ENCODE measurements around the gene NT5C1B.

GRCh38 chr2:18558458-18558857 is 30.9 kb downstream of the NT5C1B start:
- TF ChIP-seq SNAI2 (CRISPR knock-in tag; IDR thresholded peaks at IDR 0.05) (no peak), PATZ1 (CRISPR knock-in tag; IDR thresholded peaks at IDR 0.05; ENCODE audit: borderline replicate concordance) (no peak), ZNF565 (CRISPR knock-in tag; conservative IDR thresholded peaks at IDR 0.05; ENCODE audit: low read depth) (no peak), ZFP30 (CRISPR knock-in tag; IDR thresholded peaks at IDR 0.05) (no peak), ESRRG (CRISPR knock-in tag; IDR thresholded peaks at IDR 0.05) (no peak), ARNTL (CRISPR knock-in tag; IDR thresholded peaks at IDR 0.05; ENCODE audit: borderline replicate concordance, low read depth) (no peak)

All from SK-N-SH treated with all-trans-retinoic acid at 6 μM for 48 hours (cell line).